Activated T-cell treated with anti-CD3 and anti-CD28 coated beads, Interleukin-2, amount 50 U/mL, for 72 hours (primary cell): ENCODE results near the gene ST3GAL4. TPM values are rescaled to one million over a fixed set of nuclear protein-coding genes. Genes with fewer than 3 reads are reported as not detected.
"Not testable (repeated sequence)": the region's sequence is repeated elsewhere in the genome, so short reads cannot be mapped to it uniquely, and the experiment has no call there.

Source experiments
- ATAC-seq, 2 donors: fragments of 150-1000 bp; cut with Tn5 transposase; replicated peaks in 1 of 2; 2 replicates each; pipeline ENCODE4 v1.10.0; 2021; ENCODE audit warnings: moderate library complexity in 2 of 2, mild to moderate bottlenecking in 1 of 2
- DNase-seq, 2 donors: peaks; one replicate each; pipeline ENCODE4 v3.0.0; 2021 to 2022; ENCODE audit warnings: mixed read lengths in 1 of 2
- H3K27ac Mint-ChIP-seq: one replicate; pipeline ENCODE4 v1.8.0; 2022; ENCODE audit warnings: mild to moderate bottlenecking, moderate library complexity, mixed read lengths
- H3K27me3 Mint-ChIP-seq: one replicate; pipeline ENCODE4 v1.8.0; 2022; ENCODE audit warnings: low read depth, mixed read lengths
- H3K36me3 Mint-ChIP-seq, 2 donors: one replicate each; pipeline ENCODE4 v1.8.0; 2022; ENCODE audit warnings: mixed read lengths in 2 of 2, mild to moderate bottlenecking in 1 of 2; ENCODE audit not compliant: insufficient read depth in 2 of 2
- H3K4me1 Mint-ChIP-seq: one replicate; pipeline ENCODE4 v1.8.0; 2022; ENCODE audit warnings: low read depth, mixed read lengths
- H3K4me3 Mint-ChIP-seq, 2 donors: one replicate each; pipeline ENCODE4 v1.8.0; 2022; ENCODE audit warnings: mild to moderate bottlenecking in 2 of 2, mixed read lengths in 2 of 2, moderate library complexity in 2 of 2
- H3K9me3 Mint-ChIP-seq, 2 donors: one replicate each; pipeline ENCODE4 v1.8.0; 2022; ENCODE audit warnings: mixed read lengths in 2 of 2
- total RNA-seq, 2 donors: library from RNA; stranded (reverse); gene quantifications; one replicate each; pipeline ENCODE4 v1.2.3, GENCODE V29; 2022

The ST3GAL4 gene
- total RNA-seq, 2 donors from 2014 or later: 10.9 to 12.1 TPM

DNA sequence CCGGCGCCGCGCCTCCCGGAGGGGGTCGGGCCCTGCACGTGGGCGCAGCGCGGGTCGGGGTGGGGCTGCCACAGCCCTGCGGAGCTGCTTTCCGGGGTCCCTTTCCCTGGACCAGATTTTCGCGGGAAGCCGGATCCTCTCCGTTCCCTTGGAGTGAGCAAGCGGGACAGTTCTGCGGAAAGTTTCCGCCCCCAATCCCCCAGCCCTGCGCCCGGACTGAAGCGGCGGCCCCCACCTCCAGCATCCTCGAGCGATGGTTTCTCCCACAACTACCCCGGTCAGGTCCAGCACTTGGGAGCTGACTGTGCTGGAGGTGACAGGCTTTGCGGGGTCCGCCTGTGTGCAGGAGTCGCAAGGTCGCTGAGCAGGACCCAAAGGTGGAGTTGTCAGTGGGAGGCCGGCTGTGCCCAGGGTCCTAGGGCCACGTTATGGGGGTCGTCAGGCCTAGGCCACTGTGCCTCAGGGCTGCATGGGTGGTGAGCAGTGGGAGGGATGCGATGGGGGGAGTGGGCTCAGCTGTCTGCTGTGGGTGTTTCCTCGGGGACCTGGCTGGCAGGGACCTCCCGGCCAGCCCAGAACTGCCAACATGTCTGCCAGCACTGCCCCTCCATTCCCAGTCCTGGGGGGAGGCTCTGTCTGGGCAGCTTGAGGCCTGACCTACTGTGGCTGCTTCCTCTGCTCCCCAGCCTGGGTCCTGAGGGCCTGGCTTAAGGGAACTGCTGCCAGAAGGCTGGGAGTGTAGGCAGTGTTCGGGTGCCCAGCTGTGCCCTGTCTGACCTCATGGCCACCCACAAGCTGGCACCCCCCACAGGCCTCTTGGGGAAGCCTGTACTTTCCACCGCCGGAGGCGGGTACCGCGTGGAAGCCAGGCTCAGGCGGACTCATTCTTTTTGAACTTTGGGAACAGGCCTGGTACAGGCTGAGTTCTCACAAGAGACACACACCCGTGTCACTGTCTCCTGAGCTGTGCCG, 726 bp downstream of the ST3GAL4 start:
- H3K27ac Mint-ChIP-seq: no peak overlapping the region
- peaks cover 40% of the 10 kb centered on the region for H3K4me1 Mint-ChIP-seq
- ATAC-seq (peak; percentile 14 to 19), DNase-seq (peak; percentile 21 to 37)
- H3K27me3 Mint-ChIP-seq: no peaks in the 10 kb centered on the region
- H3K9me3 Mint-ChIP-seq: no peaks in the 10 kb centered on the region
- no peaks in the 10 kb centered on the region for H3K36me3 Mint-ChIP-seq
- H3K4me3 Mint-ChIP-seq: peak overlapping the region; percentile 62 to 81

DNA sequence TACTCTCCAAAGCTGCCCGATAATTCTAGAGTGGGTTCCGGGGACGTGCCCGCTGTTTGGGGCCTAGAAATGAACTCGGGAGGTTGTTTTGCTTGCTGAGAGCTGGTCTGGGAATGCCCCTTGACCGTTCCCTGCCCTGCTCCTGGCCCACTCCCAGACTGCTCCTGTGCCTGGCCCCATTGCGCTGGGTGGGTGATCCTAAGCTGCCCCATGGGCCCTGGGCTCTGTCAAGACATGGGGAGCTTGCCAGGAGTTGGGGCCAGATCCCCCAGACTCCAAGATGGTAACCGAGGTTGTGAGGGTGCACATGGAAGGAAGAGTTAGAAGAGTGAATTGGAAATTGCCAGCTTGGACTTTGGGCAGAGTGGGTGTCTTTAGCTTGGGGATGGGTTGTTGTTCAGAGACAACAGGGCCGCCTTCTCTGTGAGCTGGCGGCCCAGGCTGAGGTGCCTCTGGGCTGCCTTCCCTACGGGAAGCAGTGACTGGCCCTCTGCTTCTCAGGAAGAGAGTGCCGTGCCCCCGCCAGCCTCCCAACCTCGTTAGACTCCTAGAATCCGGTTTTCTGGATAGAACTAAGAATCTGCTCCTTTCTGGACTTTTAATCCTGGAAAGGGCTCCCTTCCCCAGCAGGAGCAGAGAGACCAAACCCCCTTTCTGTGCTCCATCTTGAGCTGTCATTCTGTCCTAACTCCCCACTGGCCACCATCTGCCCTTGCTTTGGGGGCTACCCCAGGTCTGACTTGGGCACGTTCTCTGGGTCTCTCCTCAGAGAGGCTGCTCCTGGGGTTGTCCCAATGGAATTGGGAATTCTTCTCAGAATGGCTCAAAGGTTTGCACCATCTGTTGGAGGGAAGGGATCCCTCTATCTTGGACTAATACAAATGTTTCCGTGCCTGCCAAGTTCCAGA, 1.8 kb downstream of the ST3GAL4 start:
- H3K4me1 Mint-ChIP-seq: peaks cover 36% of the 10 kb centered on the region
- no peaks in the 10 kb centered on the region for H3K9me3 Mint-ChIP-seq
- H3K4me3 Mint-ChIP-seq: peak overlapping the region; percentile 62 to 81
- H3K27me3 Mint-ChIP-seq: no peaks in the 10 kb centered on the region
- no peak overlapping the region for H3K27ac Mint-ChIP-seq
- H3K36me3 Mint-ChIP-seq: no peaks in the 10 kb centered on the region
- no peak for ATAC-seq
- no peak for DNase-seq

DNA sequence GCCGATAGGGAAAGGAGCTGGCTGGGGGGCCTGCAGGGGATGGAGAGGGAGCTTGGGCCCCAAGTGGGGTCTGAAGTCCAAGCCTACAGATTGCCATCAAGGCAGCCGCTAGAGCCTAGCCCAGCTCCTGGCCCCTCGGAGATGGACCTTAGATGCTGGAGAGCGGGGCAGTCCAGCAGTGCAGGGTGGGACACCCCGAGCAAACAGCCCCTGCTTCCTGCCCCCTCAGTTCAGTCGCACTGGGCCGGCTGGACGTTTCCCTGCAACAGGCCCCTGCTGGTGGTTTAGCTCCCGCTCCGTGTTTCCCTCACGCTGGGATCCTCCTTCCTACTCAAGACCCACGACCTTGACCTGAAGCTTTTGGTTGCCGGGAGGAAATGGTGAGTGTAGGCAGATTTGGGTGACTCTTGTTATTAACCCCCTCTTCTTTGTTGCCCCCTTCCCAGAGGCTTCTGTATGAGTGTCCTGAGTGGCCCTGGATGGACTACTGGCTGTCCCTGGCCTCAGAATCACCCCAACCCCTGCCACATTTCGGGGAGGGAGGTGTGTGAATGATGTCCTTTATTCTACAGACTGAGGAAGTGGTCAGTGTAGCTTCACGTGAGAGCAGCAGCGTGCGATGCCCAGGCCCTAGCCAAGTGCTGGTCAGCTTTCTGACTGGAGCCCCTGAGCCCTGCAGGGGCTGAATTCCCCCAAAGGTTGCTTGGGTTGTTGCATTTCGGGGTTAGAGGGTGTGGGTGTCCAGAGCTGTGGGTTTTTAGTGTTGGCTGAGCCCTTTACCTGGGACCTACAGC, 2.7 kb downstream of the ST3GAL4 start:
- ATAC-seq (no peak), DNase-seq (no peak)
- Mint-ChIP-seq H3K27me3 (no peaks in the 10 kb centered on the region), H3K36me3 (no peaks in the 10 kb centered on the region), H3K4me1 (peaks cover 27% of the 10 kb centered on the region), H3K27ac (no peak overlapping the region), H3K4me3 (peak overlapping the region in 1 of 2 donors; percentile 11), H3K9me3 (no peaks in the 10 kb centered on the region)

DNA sequence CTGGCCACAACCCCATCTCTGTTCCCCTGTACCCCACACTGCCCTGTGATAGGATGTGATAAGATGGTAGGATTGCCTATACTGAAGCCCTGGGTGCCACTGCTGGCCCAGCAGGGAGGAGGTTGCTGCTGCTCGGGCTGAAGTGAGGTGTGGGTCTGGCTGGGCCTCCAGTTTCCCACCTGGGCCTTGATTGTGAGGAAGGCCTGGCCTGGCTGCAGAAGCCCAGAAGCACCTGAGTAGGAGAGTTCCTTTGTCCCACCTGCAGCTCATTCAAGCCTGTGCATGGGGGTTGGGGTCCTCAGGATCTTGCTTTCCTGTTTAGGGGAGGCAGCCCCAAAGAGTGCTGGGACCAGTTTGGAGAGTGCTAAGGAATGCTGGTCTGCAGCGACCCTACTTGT, 3.3 kb downstream of the ST3GAL4 start:
- Mint-ChIP-seq H3K4me3 (no peak overlapping the region), H3K4me1 (peaks cover 21% of the 10 kb centered on the region), H3K36me3 (no peaks in the 10 kb centered on the region), H3K27ac (no peak overlapping the region), H3K9me3 (no peaks in the 10 kb centered on the region), H3K27me3 (no peaks in the 10 kb centered on the region)
- ATAC-seq (no peak), DNase-seq (no peak)

DNA sequence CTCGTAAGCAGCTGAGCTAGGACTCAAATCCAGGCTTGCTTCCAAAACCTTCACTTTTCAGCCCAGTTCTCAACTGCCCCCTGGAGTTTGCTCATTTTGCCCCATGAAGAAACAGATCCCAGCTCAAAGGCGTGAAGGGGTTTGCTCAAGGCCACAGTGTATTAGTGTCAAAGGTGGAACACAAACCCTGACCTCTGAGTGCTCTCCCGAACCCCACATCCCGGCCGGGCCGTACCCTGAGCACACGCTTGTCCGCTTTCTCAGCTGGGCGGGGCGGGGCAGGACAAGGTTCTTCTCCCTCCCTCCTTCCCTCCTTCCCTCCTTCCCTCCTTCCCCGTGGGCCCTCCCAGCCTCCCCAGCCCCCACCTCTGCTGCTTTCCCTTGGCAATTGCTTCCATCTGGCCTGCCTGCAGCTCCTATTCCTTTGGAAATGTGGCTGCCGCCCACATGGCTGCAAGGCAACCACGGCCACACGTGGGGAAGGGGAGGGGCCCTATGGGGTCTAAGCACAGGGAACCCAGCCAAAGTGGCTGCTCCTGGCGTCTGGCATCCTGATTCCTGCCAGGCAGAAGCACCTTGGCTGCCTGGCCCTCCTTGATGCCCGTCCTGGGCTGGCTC, 4.1 kb downstream of the ST3GAL4 start:
- Mint-ChIP-seq H3K36me3 (no peaks in the 10 kb centered on the region), H3K4me3 (no peak overlapping the region), H3K4me1 (peaks cover 15% of the 10 kb centered on the region), H3K27ac (no peak overlapping the region), H3K27me3 (no peaks in the 10 kb centered on the region), H3K9me3 (no peaks in the 10 kb centered on the region)
- no peak for DNase-seq
- no peak for ATAC-seq

DNA sequence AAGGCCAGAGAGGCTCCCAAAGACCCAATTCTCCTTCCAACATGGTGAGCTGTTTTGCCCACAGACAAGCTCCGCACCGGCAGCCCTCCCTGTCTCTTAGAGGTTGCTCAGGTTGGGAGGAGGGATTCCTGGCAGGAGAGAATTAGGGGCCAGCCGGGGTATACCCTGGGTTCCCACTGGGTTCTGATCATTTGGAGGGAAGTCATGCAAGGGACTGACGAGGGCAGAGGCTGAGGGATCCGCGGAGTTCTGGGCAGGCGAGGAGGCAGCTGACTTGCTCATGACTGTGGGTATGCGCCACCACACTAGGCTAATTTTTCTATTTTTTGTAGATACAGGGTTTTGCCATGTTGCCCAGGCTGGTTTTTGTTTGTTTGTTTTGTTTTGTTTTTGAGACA, 4.6 kb downstream of the ST3GAL4 start:
- Mint-ChIP-seq H3K36me3 (no peaks in the 10 kb centered on the region), H3K4me1 (peaks cover 10% of the 10 kb centered on the region), H3K27me3 (no peaks in the 10 kb centered on the region), H3K4me3 (no peak overlapping the region), H3K27ac (no peak overlapping the region), H3K9me3 (no peaks in the 10 kb centered on the region)
- ATAC-seq (no peak), DNase-seq (no peak)

DNA sequence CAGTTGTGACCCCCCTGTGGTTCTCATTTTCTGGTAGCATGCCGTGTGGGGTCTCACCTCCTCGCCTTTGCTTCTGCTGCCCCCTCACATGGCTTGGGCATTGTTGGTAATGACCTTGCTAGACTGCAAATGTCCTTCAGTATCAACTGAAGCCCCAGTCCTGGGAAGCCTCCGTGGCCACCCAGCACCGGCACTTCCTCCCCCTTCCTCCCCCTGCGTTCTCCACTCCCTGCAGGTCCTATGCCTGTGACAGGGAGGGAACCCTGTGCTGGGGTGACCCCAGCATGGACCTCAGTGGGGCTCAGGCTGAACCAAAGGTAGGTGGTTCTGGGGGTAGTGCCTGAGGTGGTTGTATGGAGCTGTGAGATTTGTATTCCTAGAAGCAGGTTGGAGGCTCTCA, 5.9 kb downstream of the ST3GAL4 start:
- Mint-ChIP-seq H3K4me1 (peaks cover 5% of the 10 kb centered on the region), H3K36me3 (no peaks in the 10 kb centered on the region)

DNA sequence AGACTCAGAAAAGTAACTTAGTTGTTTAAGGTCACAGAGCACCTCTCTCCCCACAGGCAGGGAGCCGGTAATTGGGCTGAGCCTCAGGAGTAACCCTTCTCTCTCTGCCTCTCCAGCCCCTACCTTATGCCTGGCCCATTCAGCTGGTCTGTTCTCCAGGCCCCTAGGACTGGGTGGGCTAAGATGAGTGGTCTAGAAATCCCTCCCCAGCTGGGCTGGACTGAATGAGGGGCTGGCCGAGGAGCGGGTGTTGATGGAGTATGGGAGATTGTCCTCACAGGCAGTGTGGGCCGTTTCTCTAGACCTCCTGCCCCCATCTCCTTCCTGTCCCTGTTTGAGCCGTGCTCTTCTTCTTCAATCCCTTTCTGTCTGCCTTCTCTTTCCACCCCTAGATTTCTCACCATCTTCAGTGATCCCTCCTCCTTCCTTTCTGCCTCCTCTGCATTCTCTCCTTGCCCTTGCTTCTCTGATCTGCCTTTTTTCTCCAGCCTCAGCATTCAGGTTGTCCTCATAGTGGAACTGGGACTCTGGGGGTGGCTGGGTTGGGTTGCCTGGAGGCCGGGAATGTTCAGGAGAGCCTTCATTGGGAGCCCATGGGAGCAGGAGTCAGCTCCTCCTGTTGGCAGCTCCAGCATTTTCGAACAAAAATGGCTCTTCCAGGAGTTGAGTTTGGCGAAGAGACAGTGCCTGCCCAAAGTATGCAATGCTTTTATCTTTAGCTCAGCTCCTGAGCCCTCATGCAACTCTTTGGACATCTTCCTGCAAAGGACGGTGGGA, 7.6 kb downstream of the ST3GAL4 start:
- Mint-ChIP-seq H3K9me3 (no peaks in the 10 kb centered on the region), H3K4me3 (no peak overlapping the region), H3K4me1 (no peaks in the 10 kb centered on the region), H3K27me3 (no peaks in the 10 kb centered on the region), H3K27ac (no peak overlapping the region), H3K36me3 (no peaks in the 10 kb centered on the region)
- ATAC-seq: no peak
- DNase-seq: no peak

More for the DNA sequence above, 5.9 kb downstream of the ST3GAL4 start:
- Mint-ChIP-seq H3K4me3 (no peak overlapping the region), H3K9me3 (no peaks in the 10 kb centered on the region), H3K27me3 (no peaks in the 10 kb centered on the region), H3K27ac (no peak overlapping the region)
- ATAC-seq (no peak), DNase-seq (no peak)

DNA sequence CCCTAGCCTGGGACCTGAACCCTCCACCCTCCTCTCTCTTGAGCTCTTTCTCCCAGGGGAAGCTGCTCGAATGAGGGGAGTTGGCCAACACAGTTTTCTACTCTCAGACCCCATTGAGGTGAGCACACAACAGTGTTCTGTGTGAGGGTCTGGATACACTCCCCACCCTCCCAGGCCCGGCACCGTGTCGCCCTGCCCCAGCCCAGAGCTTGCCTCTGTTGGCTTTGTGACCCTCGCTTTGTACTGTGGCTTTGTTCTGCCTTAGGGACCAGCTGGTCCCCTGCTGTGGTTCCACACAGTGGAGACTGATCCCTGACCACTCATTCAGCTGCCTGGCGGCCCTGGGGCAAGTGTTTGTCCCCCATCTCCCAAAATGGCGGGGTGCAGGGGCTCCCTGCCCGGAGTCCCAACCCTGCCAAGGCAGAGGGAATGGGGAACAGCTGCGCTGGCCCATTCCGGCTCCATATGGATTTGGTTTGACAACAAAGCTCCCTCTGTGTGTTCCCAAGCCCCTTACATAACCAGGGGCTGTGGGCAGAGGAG, 8.3 kb downstream of the ST3GAL4 start:
- Mint-ChIP-seq H3K4me3 (no peak overlapping the region), H3K27me3 (no peaks in the 10 kb centered on the region), H3K4me1 (peaks cover 6% of the 10 kb centered on the region), H3K9me3 (no peaks in the 10 kb centered on the region), H3K27ac (no peak overlapping the region), H3K36me3 (no peaks in the 10 kb centered on the region)
- ATAC-seq (no peak), DNase-seq (no peak)

DNA sequence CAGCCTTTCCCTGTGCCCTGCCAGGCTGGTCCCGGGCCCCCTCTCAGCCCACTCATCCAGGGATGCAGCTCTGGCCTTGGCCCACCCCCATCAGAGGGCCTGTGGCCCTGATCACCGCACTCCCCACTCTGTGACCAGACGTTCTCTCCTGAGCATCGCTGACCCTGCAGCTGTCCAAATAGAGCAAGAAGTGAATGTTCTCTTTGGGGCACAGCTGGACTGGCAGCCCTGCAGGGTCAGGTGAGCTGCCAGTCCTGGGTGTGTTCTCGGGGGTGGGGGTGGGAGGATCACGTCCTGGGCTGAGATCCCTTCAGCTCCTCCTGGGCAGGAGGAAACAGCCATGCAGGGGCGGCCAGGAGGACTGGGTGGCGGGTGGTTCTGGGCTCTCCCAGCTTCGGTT, 9.2 kb downstream of the ST3GAL4 start:
- not testable (repeated sequence) for ATAC-seq, DNase-seq, H3K4me1 Mint-ChIP-seq, H3K27me3 Mint-ChIP-seq, H3K36me3 Mint-ChIP-seq, H3K27ac Mint-ChIP-seq, H3K9me3 Mint-ChIP-seq, H3K4me3 Mint-ChIP-seq

DNA sequence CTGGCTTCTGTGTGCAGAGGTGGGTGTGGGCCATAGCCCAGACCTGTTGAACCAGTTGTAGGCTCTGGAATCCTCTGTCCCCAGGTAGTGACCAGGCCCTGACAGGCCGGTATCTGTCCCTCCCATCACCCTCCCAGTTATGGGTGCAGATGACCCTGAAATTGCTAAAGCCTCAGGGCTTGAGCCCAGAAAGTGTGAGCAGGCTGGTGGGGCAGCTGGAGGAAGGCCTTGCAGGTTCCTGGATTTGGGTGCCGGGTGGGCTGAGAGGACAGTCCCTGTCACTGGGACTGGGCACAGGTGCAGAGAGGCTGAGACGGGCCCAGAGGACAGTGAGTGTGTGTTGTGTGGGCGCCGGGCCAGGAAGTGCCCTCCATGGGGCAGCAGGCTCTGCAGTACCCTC, 10.0 kb downstream of the ST3GAL4 start:
- not testable (repeated sequence) for H3K9me3 Mint-ChIP-seq, H3K27me3 Mint-ChIP-seq, H3K36me3 Mint-ChIP-seq, H3K4me3 Mint-ChIP-seq, DNase-seq, H3K4me1 Mint-ChIP-seq, ATAC-seq, H3K27ac Mint-ChIP-seq
